Peyer's patch (tissue), 4 donors: ENCODE measurements around the gene LUC7L3.

Source experiments
- POLR2A ChIP-seq, 2 donors: fragments of 450-650 bp; IDR thresholded peaks; one replicate each; pipeline ENCODE4 v1.5.1; 2017; ENCODE audit warnings: antibody characterized with exemption in 2 of 2, mild to moderate bottlenecking in 2 of 2, moderate library complexity in 2 of 2
- TF ChIP-seq, protein P1 (sequence below), 6 experiments: fragments of 450-650 bp in 4 of 6; fragments of 200-600 bp in 2 of 6; sonication (generic) in 1 of 6; IDR thresholded peaks; one replicate each; pipeline ENCODE4 v1.5.1; 2017 to 2019; ENCODE audit warnings: antibody characterized with exemption in 6 of 6, mild to moderate bottlenecking in 3 of 6, moderate library complexity in 1 of 6

DNA sequence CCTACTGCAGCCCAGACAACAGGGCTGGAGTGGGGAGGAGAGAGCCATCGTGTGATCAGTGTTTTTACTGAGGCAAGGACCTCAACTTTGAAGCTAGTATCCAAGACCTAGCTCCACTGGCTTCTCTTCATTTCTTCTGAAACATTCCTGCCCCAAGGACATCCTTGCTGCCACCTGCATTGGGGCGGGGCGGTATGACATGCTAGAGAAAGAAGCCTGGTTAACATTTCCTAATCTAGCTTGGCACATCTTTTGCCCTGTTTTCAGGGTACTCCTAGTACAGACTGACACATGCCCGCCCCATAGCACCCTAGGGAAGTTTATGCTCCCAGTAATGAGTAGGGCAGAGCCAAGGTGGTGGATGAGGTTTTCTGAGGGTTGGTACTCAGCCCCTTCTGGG, 65.7 kb downstream of the LUC7L3 start:
- TF ChIP-seq, protein P1, sequence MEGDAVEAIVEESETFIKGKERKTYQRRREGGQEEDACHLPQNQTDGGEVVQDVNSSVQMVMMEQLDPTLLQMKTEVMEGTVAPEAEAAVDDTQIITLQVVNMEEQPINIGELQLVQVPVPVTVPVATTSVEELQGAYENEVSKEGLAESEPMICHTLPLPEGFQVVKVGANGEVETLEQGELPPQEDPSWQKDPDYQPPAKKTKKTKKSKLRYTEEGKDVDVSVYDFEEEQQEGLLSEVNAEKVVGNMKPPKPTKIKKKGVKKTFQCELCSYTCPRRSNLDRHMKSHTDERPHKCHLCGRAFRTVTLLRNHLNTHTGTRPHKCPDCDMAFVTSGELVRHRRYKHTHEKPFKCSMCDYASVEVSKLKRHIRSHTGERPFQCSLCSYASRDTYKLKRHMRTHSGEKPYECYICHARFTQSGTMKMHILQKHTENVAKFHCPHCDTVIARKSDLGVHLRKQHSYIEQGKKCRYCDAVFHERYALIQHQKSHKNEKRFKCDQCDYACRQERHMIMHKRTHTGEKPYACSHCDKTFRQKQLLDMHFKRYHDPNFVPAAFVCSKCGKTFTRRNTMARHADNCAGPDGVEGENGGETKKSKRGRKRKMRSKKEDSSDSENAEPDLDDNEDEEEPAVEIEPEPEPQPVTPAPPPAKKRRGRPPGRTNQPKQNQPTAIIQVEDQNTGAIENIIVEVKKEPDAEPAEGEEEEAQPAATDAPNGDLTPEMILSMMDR (IDR thresholded peaks at IDR 0.05), result no peak
- TF ChIP-seq POLR2A (IDR thresholded peaks at IDR 0.05), result no peak
